Central memory CD4-positive, alpha-beta T cell (primary cell): ENCODE data around the gene HINT1.
"Not testable (repeated sequence)": the region's sequence is repeated elsewhere in the genome, so short reads cannot be mapped to it uniquely, and the experiment has no call there.

Source experiments
- DNase-seq: peaks from one replicate; pipeline ENCODE4 v3.0.0; 2022

Gene HINT1

GRCh38 chr5:131170540-131171275 is 5.7 kb upstream of the HINT1 start, which contains the start of gene LYRM7:
LYRM7 (plus strand) TSS chr5:131170944; CDS start chr5:131171021, 77 bp downstream.
- peak; percentile 97 for DNase-seq

GRCh38 chr5:131169810-131170539 is 4.9 kb upstream of the HINT1 start:
- no peak for DNase-seq

GRCh38 chr5:131167615-131168014 is 2.6 kb upstream of the HINT1 start:
- DNase-seq = no peak

GRCh38 chr5:131164191-131165118 is 601 bp downstream of the HINT1 start:
- peak; percentile 69 for DNase-seq

GRCh38 chr5:131163276-131164119 is 1.6 kb downstream of the HINT1 start:
- peak; percentile 6 for DNase-seq

GRCh38 chr5:131160134-131160533 is 4.9 kb downstream of the HINT1 start:
- DNase-seq = no peak

- no peak for DNase-seq
Observed at GRCh38 chr5:131156957-131157356, 8.1 kb downstream of the HINT1 start.

- DNase-seq = no peak
Observed at GRCh38 chr5:131156385-131156784, 8.7 kb downstream of the HINT1 start.

GRCh38 chr5:131151216-131151615 is 13.8 kb downstream of the HINT1 start:
- no peak for DNase-seq

- no peak for DNase-seq
Observed at GRCh38 chr5:131150408-131150807, 14.6 kb downstream of the HINT1 start.

- DNase-seq = no peak
Observed at GRCh38 chr5:131148835-131149234, 16.2 kb downstream of the HINT1 start.

- no peak for DNase-seq
Observed at GRCh38 chr5:131147258-131147657, 17.8 kb downstream of the HINT1 start.

- DNase-seq = no peak
Observed at GRCh38 chr5:131142970-131143617, 22.0 kb downstream of the HINT1 start.

- no peak for DNase-seq
Observed at GRCh38 chr5:131139321-131139720, 25.7 kb downstream of the HINT1 start.

- DNase-seq = peak; percentile 17
Observed at GRCh38 chr5:131138406-131138805, 26.6 kb downstream of the HINT1 start.

- not testable (repeated sequence) for DNase-seq
Observed at GRCh38 chr5:131133091-131133490, 32.0 kb downstream of the HINT1 start.

- DNase-seq = no peak
Observed at GRCh38 chr5:131129306-131129705, 35.8 kb downstream of the HINT1 start.

- DNase-seq = not testable (repeated sequence)
Observed at GRCh38 chr5:131127244-131127643, 37.8 kb downstream of the HINT1 start.

- no peak for DNase-seq
Observed at GRCh38 chr5:131114754-131115153, 50.3 kb downstream of the HINT1 start.

GRCh38 chr5:131112424-131112823 is 52.6 kb downstream of the HINT1 start:
- no peak for DNase-seq

- DNase-seq = no peak
Observed at GRCh38 chr5:131110256-131110594, 54.8 kb downstream of the HINT1 start.
